HG03095 (cell line): ENCODE data around the gene NT5DC3.

ENCODE experiments used
- ATAC-seq: cut with Tn5 transposase; IDR thresholded peaks from one replicate; pipeline ENCODE4 v1.9.1; 2021; ENCODE audit warnings: moderate library complexity; ENCODE audit not compliant: unreplicated experiment

Gene NT5DC3

DNA sequence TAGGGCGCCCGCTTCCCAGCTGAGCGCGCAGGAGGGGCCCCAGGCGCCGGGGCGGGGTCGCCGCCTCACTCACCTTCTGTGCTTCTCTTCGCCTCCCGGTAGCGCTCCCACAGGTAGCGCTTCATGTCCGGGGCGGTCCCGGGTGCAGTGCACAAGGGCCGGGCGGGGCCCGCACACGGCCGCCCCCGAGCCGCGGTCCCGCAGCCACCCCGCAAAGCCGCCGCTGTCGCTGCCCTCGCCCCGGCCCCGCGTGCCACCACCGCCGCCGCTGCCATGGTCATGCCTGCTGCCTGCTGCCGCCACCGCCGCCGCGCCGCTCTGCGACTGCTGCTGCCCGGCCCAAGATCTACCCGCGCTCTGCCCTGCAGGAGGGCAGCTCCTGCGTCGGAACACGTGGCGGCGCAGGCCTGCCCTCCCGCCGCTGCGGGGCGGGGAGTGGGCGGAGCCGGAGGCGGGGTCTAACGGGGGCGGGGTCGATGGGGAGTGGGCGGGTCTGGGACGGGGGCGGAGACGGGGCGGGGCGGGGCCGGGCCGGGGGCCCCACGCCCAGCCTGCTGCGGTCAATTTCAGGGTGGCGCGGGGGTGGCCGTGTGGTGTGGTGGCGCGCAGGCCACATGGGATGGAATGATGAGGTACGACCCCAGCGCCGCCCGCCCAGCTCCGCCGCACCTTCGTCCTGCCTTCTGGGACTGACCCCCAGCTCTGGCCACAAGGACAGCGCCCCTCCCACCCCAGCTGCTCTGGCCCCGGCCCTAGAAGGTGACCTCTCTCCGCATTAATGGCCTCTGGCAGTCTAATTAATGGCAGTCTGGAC, at the start of gene NT5DC3:
NT5DC3 (minus strand) TSS at position 359 of the 814 bp plus-strand sequence; CDS start at position 281, 78 bp downstream.
- ATAC-seq: peak; percentile 85

DNA sequence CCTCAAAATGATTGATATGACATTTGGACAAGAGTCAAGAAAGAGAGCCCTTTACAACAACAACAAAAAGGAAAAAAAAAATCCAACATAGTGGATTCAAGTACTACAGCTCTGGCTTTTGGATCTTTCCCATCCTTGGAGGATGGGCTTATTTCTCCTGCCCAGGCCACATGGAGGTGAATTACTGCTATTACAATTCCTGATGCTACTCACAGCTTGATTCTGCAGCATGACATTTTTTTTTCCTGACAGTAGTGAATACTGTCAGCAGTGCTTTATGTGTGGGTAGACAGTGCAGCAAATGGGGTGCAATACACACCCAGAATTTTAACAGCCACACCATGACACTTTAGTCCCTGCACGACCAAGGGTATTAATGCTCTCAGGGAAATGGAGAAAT, 46.7 kb upstream of the NT5DC3 start:
- no peak for ATAC-seq

DNA sequence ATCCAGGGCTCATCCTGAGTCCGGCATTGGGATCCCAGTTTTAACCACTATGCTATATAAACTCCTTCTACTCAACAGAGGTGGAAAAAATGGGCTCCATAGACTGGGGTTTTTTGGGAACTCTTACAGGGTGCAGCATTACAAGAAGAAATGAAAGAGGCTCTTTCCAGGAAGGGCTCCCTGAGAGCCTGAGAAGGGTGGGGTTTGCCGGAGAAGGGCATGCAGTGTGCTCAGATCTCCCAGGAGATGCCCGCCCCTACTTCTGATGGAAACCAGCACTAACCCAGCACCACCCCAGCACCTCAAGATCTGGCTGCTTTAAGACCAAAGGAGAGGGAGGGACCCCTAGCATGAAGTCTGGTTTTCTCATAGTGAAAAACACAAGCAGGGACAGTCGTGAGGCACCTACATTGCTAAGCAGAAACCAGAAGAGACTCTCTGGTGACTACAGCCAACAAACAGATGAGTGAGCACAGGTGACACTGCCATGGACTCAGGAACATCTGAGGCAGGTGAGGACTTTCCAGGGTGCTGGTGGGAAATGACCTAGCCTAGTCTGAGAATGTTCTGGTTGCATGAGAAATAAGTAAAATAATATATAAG, 45.3 kb upstream of the NT5DC3 start:
- no peak for ATAC-seq

DNA sequence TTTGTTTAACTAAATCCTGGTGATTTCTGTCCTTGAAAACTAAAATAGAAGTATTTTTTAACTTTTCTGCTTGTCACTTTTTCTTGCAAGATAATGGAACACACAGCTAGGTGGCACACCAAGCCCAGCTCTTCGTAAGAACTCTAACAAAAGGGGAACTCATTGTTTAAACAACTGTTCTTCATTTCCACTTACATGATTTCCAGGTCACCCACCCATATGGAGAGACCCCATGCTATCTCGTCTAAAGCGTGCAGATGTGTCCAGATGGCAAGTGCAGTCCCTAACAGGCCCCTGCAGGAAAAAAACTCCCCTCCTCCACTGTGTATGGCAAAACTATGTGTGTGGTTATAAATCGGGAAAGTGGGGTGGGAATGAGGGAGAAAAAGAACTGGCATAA, 43.3 kb upstream of the NT5DC3 start:
- ATAC-seq: no peak

DNA sequence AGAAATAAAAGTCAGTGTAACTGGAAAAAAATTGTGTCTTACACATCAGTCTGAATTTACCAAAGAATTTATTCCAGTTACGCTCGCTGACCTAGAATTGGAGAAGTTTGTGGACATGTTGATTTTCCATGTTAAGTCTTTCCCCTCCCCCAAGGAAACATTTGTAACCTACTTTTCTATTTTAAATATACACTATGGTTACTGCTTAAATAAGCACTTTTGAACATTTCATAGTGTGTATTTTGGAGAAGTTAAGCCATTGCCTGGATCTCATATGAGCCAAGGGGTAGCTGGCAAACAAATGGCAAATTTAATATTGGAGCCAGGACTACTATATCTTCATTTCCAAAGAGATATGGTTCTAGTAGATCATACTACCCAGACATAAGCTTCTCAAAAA, 42.9 kb upstream of the NT5DC3 start:
- no peak for ATAC-seq

DNA sequence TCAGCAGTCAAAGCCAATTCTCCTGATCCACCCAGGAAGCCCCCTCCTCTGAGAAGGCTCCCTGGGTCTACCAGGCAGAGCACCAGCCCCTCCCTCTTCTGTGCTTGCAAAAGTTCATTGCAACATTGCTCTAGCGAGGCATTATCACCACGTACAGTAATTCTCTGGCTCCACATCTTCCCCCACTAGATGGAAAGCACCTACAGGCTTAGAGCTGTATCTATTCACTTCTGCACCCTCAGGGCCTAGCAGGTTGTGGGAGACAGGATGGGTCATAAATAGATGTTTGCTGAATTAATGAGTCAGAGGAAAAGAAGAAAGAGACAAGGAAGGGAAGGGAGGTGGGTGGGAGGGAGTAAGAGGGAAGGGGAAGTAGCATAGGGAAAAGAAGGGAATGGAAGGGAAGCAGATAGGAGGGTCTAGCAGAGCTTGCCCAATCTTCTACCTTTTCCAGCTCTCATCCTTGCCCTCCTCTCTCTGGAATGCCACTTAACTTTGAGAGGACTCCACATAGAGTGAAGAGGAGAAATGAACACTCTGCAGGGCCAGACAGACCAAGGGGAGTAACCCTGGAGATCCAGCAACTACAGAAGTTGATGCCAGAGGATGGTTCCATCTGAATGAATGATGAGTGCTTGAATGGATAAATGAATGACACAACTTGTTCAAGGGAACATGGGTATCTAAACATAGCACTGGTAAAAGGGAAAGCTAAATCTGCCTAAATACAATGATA, 42.0 kb upstream of the NT5DC3 start:
- ATAC-seq: no peak

DNA sequence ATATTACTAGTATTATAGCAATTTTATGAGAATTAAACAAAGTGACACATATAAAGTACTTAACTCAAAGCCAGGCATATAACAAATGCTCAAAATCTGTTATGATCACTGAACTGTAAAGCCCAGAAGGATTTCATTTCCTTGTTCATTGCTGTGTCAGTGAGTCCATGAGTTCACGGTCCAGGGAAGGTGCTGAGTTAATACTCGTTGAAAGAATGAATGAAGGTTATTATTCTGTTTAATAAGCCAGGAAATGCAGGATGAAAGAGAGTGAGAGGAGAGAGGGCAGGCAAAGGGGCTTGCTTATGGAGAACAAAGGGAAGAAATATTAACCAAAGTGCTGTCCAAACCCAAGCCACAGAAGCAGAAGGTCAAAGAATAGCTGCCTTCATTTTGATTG, 40.2 kb upstream of the NT5DC3 start:
- no peak for ATAC-seq

DNA sequence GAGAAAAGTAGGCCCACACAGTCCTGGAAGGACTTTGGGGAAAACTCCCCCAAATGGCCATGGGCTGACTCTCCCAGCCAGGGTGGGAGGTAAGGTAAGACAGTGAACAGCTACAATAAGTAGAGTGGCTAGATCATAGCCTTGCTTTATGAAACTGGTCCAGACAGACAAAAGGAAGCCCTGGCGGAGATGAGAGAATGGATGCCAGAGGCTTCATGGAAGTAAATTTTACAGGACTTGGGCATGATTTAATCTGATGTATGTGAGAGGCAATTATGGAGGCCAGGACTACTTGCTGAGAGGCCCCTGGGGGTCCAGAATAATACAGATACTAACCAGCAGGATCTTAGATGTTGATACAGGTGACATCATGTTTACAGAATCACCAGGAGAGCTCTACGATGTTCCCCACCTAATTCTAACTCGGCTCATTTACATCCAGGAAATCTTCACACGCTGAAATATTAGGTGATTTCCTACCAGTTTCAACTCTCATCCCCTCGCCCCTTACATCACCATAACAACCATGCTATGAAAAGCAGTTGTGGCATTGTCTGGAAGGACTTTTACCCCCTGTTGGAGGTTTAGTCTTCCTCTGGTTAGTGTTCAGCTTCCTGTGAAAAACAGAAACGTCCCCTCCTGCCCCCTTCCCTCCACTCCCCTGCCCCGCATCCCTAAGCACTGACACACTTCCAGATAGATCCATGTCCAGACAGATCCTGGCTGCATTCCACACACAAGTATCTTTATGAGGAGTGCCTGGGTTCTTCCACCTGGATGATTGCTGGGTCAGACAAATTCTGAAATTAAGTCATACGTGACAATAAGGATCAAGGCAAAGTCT, 39.5 kb upstream of the NT5DC3 start:
- no peak for ATAC-seq

DNA sequence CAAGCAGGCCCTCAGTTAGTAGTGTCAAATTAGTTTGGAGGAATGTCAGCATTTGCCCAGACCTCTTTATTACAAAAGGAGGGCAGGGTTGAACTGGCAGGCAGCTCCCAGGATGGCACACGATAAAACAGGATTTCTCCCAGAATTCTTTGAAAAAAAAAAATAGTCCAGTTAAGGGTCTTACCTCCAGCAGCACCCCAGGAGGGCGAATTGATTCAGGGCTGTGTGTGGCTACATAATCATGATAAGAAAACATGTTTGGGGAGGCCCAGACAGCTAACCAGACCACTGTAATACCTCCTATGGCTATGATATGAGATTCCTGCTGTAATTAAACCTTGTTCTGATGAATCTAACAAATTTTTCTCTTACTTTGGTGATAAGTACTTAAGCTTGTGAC, 38.8 kb upstream of the NT5DC3 start:
- no peak for ATAC-seq

DNA sequence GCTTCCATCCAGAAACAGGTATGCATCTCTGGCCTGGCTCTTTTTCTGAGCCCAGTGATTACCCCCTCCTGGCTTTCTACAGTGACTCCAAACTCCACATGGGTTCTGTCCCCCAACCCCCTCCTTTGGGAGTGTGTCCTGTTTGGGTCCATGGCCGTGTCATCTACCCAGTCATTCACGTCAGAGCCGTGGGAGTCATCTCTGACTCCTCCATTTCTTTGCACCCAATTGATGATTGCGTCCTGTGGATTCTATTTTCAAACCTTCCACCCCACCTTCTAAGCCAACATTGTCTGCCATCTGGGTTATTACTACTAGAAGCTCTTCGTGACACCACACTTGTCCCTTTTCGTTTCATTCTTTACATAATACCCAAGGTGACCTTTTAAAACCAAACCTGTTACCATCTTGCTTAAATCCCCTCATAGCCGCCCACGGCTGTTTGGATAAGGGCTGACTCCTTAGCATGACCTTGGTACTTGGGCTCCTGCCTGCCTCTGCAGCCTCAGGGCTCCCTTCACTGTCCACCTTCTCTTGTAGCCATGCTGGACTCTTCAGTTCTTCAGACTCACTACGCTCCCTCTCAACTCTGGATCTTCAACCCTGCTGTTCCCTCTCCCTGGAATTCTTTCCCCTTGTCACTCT, 38.1 kb upstream of the NT5DC3 start:
- no peak for ATAC-seq

DNA sequence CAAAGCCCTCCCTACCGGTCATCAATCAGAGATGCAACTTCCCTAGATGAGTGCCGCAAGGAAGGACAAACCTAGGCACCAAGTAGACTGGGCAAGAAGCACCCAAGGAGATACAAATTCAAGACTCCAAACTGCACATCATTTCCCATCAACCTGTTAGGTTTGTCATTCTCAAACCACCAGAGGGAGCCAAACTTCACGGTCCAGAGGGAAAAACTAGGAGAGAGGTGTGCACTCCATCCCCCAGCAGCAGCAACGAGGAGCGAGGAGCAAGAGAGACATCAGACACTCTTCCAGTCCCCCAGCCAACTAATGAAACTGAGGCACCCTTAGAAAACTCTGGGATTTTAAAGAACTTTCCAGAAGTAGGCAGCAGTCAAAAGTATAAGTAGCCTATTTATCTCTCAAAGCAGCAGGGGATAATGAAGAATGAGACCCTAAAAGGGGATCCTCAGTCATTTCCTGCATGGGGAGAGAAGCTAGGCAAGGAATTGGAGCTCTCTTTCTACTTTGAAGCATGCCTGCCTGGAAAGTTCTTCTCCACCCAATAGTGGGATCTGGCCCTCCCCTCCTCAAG, 37.0 kb upstream of the NT5DC3 start:
- no peak for ATAC-seq

DNA sequence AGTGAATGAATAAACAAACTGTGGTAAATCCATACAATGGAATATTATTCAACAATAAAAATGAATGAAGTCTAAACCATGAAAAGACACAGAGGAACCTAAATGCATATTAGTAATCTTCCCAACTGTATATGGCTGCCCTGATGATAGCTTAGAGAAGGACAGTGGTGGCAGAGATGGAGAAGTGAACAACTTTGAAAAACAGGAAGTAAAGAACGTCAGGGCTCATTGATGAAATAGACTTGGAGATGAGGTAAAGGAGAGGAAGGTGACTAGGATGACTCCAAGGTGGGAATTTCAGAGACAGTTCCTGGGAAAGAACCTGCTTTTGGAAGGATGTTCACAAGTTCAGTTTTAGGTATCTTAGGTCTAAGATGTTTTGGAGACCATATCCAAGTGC, 36.3 kb upstream of the NT5DC3 start:
- no peak for ATAC-seq

DNA sequence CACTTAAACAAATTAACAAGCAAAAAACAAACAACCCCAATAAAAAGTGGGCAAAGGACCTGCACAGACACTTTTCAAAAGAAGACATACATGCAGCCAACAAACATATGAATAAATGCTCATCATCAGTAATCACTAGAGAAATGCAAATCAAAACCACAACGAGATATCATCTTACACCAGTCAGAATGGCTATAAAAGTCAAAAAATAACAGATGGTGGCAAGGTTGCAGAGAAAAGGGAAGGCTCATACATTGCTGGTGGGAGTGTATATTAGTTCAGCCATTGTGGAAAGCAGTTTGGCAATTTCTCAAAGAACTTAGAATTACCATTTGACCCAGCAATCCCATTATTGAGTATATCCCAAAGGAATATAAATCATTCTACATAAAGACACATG, 34.6 kb upstream of the NT5DC3 start:
- no peak for ATAC-seq

DNA sequence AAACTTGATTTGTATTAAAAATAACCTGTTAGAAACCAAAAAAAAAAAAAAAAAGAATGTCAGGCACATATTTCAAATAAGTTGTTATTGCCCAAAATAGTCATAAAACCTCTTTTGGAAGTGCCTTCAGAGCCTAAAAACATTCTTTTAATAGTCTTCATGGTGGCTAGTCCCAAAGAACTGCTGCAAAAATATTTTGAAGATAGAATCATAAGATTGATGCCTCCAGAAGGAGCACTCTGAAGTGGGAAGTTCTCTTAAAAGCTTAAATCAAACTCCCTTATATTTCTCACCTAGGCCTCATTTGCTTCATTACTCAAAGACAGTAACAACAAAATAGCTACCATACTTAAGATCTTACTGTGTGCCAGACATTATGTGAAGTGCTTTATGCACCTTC, 27.2 kb upstream of the NT5DC3 start:
- ATAC-seq: no peak

DNA sequence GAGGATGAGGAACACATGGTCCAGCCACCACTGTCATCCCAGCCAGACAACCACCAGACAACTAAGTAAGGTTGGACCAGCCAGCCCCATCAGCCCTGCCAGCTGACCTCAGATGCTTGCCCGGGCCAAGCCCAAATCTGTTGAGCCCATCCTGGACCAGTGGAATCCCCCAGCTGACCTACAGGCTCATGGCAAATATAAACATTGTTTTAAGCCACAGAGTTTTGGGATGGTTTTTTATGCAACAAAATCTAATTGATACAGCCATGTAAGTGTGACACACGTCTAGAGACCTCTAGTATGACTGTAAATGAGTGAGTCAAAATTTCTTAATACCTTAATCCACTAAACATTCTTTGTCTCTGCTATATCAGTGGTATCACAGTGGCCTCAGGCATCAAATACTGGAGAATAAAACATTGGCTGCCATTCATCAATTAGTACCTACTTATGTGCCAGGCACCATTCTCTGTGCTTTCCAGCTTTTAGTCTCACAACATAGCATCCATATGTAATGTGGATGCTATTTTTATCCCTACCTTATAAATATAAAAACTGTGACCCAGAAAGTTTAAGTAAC, 24.2 kb upstream of the NT5DC3 start:
- ATAC-seq: no peak

DNA sequence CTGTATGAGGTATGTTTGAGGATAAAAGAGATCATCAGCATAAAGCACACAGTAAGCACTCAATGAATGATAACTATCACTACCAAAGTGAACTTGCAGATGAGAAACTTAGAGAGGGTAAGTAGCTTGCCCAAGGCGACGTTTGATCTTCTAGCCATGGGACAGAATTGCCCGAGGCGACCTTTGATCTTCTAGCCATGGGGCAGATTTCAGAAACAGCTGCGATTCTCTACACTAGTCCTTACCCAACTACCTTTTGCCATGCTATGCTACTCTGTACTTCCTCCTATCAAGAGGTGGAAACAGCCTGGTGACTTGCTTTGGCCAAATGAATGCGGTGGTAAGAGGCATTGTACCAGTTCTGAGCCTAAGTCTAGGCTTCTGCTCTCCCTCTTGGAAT, 23.7 kb upstream of the NT5DC3 start:
- ATAC-seq: no peak

DNA sequence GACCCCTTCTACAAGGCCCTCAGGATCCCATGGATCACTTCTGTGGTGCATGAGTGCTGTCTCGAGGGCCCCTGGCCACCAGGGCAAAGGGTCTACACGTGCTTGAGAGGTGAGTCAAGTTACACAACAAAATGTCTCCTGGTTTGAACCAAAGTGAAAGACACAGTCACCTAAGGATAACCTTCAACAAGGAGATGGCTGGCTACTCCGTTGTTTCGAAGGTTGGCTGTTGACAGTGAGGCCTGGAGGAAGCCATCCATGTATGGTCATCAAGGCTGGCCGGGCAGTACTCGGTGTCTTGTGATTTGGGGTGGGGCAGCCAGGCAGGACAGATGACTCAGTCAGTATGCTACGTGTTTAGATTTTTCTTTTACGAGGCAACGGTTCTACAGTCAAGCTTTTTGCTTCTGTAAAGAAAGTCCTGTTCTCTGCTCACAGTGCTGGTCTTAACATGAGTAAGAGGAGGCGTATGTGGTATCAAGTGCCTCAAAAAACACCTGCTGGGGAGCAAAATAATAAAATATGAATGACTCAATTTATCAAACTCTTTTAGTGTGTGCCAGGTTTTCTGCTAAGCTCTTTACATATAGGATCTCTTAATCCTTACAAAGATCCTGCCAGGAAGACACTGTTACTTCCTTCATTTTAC, 18.0 kb upstream of the NT5DC3 start:
- no peak for ATAC-seq

DNA sequence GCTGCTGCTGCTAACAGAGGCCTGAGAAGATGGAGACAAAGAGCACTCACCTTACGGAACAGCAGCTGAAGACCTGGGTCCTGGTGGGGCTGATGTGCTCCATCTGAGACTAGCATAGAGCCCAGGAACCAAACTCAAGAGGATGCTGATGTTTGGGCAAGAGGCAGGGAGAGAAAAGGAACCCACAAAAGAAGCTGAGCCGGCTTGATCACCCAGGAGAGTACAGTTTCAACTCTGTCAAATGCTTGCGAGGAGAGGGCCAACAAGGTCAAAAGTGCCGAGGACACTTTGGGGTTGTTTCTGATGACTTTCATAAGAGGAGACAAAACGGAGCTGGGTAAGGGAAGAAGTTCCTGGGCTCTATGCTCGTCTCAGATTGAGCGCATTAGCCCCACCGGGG, 17.3 kb upstream of the NT5DC3 start:
- no peak for ATAC-seq

DNA sequence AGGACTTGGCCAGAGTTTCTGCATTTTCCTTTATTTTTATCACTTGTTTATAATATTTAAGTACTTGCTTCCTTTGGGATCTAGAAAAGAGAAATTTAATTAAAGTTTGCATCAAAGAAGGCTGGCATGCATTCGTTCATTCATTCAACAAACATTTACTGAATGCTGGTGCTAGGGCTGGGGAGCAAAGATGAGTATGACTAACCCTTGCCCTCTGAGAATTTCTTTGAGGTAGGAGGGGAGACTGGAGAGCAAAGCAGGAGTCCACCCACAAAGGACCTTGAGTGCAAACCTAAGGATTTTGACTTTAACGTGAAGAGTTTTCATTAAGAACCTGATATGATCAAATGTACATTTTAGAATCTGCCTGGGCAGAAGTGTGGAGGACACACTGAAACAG, 16.1 kb upstream of the NT5DC3 start:
- ATAC-seq: no peak
